Dedifferentiated amniotic fluid mesenchymal stem cell (primary cell): ENCODE measurements around the gene CD8B2.
"Not testable (repeated sequence)": the region's sequence is repeated elsewhere in the genome, so short reads cannot be mapped to it uniquely, and the experiment has no call there.

Experiments used
- DNase-seq: peaks from one replicate; pipeline ENCODE4 v3.0.0-alpha.2; 2016; ENCODE audit errors: extremely low spot score

The CD8B2 gene

GRCh38 chr2:106551417-106552130 is 64.4 kb downstream of the CD8B2 start:
- DNase-seq, result no peak

GRCh38 chr2:106552921-106553320 is 65.8 kb downstream of the CD8B2 start:
- no peak for DNase-seq

GRCh38 chr2:106553321-106553720 is 66.2 kb downstream of the CD8B2 start:
- no peak for DNase-seq

GRCh38 chr2:106554411-106554810 is 67.2 kb downstream of the CD8B2 start:
- DNase-seq, result no peak

GRCh38 chr2:106555053-106555452 is 67.9 kb downstream of the CD8B2 start:
- DNase-seq, result no peak

- not testable (repeated sequence) for DNase-seq
Measured at GRCh38 chr2:106559786-106560185, 72.6 kb downstream of the CD8B2 start.

GRCh38 chr2:106560773-106561172 is 73.6 kb downstream of the CD8B2 start:
- DNase-seq, result no peak

- DNase-seq, result no peak
Measured at GRCh38 chr2:106561356-106561755, 74.2 kb downstream of the CD8B2 start.

- DNase-seq, result no peak
Measured at GRCh38 chr2:106561803-106562202, 74.6 kb downstream of the CD8B2 start.

GRCh38 chr2:106562268-106563186 is 75.4 kb downstream of the CD8B2 start:
- DNase-seq, result no peak

- DNase-seq, result no peak
Measured at GRCh38 chr2:106563195-106563594, 76.0 kb downstream of the CD8B2 start.

GRCh38 chr2:106565599-106565998 is 78.4 kb downstream of the CD8B2 start:
- DNase-seq, result no peak

GRCh38 chr2:106566050-106566449 is 78.9 kb downstream of the CD8B2 start:
- DNase-seq, result no peak

GRCh38 chr2:106566484-106566883 is 79.3 kb downstream of the CD8B2 start:
- DNase-seq, result not testable (repeated sequence)

- DNase-seq, result no peak
Measured at GRCh38 chr2:106570316-106570715, 83.2 kb downstream of the CD8B2 start.
